Measurements from ENCODE around the gene UGT1A4. TPM values are rescaled to one million over a fixed set of nuclear protein-coding genes. Genes with fewer than 3 reads are reported as not detected.

The UGT1A4 gene
- total RNA-seq, 5 donors from 2014 or later (not counting 1 experiment from before 2014, with no cell fraction given): not detected

DNA sequence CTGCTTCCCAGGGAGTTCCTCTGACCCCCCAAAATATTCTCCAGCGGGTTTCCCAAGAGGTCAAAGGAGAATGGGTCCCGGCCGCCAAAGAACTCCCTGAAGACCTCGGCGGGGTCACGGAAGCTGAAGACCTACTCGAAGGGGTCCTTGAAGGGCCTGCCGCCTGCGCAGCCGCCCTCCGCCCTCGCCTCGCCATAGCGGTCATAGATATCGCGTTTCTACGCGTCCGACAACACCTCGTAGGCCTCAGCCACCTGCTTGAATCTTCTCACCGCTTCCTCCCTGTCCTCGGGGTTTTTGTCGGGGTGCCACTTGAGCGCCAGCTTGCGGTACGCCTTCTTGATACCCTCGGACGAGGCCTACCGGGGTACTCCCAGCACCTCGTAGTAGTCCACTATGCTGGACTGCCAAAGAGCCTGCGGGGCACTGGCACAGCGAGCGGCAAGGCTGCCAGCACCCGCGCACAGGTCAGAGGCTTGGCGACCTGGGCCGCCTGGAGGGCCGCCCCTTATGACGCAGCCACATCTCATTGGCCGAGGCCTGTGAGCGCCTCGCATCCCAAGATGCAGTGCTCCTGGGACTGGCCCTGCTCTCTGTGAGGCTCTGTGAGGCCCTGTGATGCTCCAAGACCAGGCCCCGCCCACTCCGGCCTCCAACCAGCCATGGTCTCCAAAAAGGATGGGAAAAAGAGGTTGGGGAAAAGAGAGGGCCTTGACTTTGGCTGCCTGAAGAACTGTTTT is 36.5 kb downstream of the UGT1A4 start:
- Histone ChIP-seq H3K27ac (ENCODE audit: low read length) (no peak overlapping the region), H3K4me1 (ENCODE audit: control insufficient read depth in 1 of 2, extremely low read depth in 1 of 2, insufficient read depth in 2 of 2, low read length in 2 of 2) (no peaks in the 10 kb centered on the region), H3K27me3 (replicated peaks in 1 of 2; ENCODE audit: control insufficient read depth in 2 of 2, extremely low read depth in 1 of 2, insufficient read depth in 2 of 2, low read length in 1 of 2) (peaks cover 0 to 6% of the 10 kb centered on the region in 2 experiments), H3K4me3 (ENCODE audit: control insufficient read depth in 1 of 2, extremely low read depth in 1 of 2, low read length in 1 of 2) (no peak overlapping the region), H3K9me3 (no peaks in the 10 kb centered on the region), H3K36me3 (ENCODE audit: control insufficient read depth in 2 of 2, extremely low read depth in 1 of 2, insufficient read depth in 1 of 2, low read length in 1 of 2) (no peaks in the 10 kb centered on the region)
- H3K9me3 Mint-ChIP-seq: peaks cover 2 to 15% (median 6%) of the 10 kb centered on the region in 3 donors
- 91% methylated on average over 35 of the region's 44 CpGs for WGBS (ENCODE audit: insufficient coverage)
- H3K4me1 Mint-ChIP-seq: no peaks in the 10 kb centered on the region
- H3K4me3 Mint-ChIP-seq: no peak overlapping the region
- DNase-seq (no peak), ATAC-seq (replicated peaks in 1 of 4) (no peak)
- peaks cover 7 to 14% of the 10 kb centered on the region in 2 donors for H3K27me3 Mint-ChIP-seq
- CTCF ChIA-PET: no interaction called here
- POLR2A ChIA-PET: no interaction called here
- no peaks in the 10 kb centered on the region for H3K36me3 Mint-ChIP-seq
- no peak overlapping the region for H3K27ac Mint-ChIP-seq

DNA sequence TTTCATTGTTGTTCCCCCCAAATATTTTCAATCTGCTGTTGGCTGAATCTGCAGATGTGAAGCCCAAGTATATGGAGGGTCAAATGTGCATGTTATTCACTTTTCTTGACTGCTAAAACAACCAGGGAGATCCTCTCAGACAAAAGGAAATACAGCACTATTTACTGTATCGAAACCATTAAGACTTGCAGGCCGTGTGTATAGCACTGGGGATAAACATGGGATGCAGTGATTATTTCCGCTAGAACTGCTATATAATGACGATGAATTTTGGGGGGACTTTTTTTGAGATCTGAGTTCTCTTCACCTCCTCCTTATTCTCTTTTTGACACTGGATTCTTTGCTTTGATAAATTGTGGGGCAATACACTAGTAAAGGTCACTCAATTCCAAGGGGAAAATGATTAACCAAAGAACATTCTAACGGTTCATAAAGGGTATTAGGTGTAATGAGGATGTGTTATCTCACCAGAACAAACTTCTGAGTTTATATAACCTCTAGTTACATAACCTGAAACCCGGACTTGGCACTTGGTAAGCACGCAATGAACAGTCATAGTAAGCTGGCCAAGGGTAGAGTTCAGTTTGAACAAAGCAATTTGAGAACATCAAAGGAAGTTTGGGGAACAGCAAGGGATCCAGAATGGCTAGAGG is 38.0 kb downstream of the UGT1A4 start:
- ChIA-PET POLR2A (no interaction called here), CTCF (no interaction called here)
- no peak for ATAC-seq (replicated peaks in 1 of 4)
- Mint-ChIP-seq H3K27ac (no peak overlapping the region), H3K36me3 (no peaks in the 10 kb centered on the region), H3K4me3 (no peak overlapping the region), H3K4me1 (no peaks in the 10 kb centered on the region), H3K27me3 (peaks cover 0 to 14% of the 10 kb centered on the region in 2 donors), H3K9me3 (peaks cover 0 to 4% (median 3%) of the 10 kb centered on the region in 3 donors)
- peaks cover 0 to 2% of the 10 kb centered on the region in 2 experiments for H3K27me3 ChIP-seq (replicated peaks in 1 of 2; ENCODE audit: control insufficient read depth in 2 of 2, extremely low read depth in 1 of 2, insufficient read depth in 2 of 2, low read length in 1 of 2)
- no peaks in the 10 kb centered on the region for H3K36me3 ChIP-seq (ENCODE audit: control insufficient read depth in 2 of 2, extremely low read depth in 1 of 2, insufficient read depth in 1 of 2, low read length in 1 of 2)
- no peak overlapping the region for H3K27ac ChIP-seq (ENCODE audit: low read length)
- H3K4me3 ChIP-seq (ENCODE audit: control insufficient read depth in 1 of 2, extremely low read depth in 1 of 2, low read length in 1 of 2): no peak overlapping the region
- DNase-seq: no peak
- H3K4me1 ChIP-seq (ENCODE audit: control insufficient read depth in 1 of 2, extremely low read depth in 1 of 2, insufficient read depth in 2 of 2, low read length in 2 of 2): no peaks in the 10 kb centered on the region
- H3K9me3 ChIP-seq: no peaks in the 10 kb centered on the region
- 83% methylated on average over 1 of the region's 7 CpGs for WGBS (ENCODE audit: insufficient coverage)

DNA sequence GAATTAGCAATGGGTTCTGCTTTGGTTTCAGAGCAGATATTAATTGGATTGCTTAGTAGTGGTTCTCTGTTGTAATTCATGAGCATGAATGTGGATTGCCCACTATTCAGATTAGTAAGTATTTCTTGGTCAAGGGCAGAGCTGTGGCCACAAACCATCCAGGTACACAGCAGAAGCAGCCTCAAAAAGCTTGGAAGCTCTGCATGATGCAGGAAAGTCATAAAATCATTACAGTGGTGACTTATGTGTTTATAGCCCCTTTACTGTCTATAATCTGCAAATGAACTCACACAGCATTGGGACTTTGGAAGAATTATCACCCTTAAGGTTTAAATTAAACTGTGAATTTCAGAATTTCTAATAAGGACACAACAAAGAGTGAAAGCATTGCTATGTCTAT is 39.6 kb downstream of the UGT1A4 start:
- Mint-ChIP-seq H3K4me1 (no peaks in the 10 kb centered on the region), H3K36me3 (no peaks in the 10 kb centered on the region), H3K9me3 (no peaks in the 10 kb centered on the region), H3K27ac (no peak overlapping the region), H3K4me3 (no peak overlapping the region), H3K27me3 (peaks cover 0 to 8% of the 10 kb centered on the region in 2 donors)
- ATAC-seq (replicated peaks in 1 of 4) (no peak), DNase-seq (no peak)
- Histone ChIP-seq H3K4me1 (ENCODE audit: control insufficient read depth in 1 of 2, extremely low read depth in 1 of 2, insufficient read depth in 2 of 2, low read length in 2 of 2) (no peaks in the 10 kb centered on the region), H3K4me3 (ENCODE audit: control insufficient read depth in 1 of 2, extremely low read depth in 1 of 2, low read length in 1 of 2) (no peak overlapping the region), H3K36me3 (ENCODE audit: control insufficient read depth in 2 of 2, extremely low read depth in 1 of 2, insufficient read depth in 1 of 2, low read length in 1 of 2) (no peaks in the 10 kb centered on the region), H3K9me3 (no peaks in the 10 kb centered on the region), H3K27ac (ENCODE audit: low read length) (no peak overlapping the region), H3K27me3 (replicated peaks in 1 of 2; ENCODE audit: control insufficient read depth in 2 of 2, extremely low read depth in 1 of 2, insufficient read depth in 2 of 2, low read length in 1 of 2) (peaks cover 0 to 2% of the 10 kb centered on the region in 2 experiments)
- POLR2A ChIA-PET: no interaction called here
- CTCF ChIA-PET: no interaction called here

- CTCF ChIA-PET: no interaction called here
- H3K4me3 ChIP-seq (ENCODE audit: control insufficient read depth in 1 of 2, extremely low read depth in 1 of 2, low read length in 1 of 2): no peak overlapping the region
- no peaks in the 10 kb centered on the region for H3K4me1 Mint-ChIP-seq
- POLR2A ChIA-PET: no interaction called here
- DNase-seq (no peak), ATAC-seq (replicated peaks in 1 of 4) (no peak)
- H3K27me3 Mint-ChIP-seq: peaks cover 5 to 14% of the 10 kb centered on the region in 2 donors
- no peak overlapping the region for H3K27ac Mint-ChIP-seq
- peaks cover 0 to 2% of the 10 kb centered on the region in 2 experiments for H3K27me3 ChIP-seq (replicated peaks in 1 of 2; ENCODE audit: control insufficient read depth in 2 of 2, extremely low read depth in 1 of 2, insufficient read depth in 2 of 2, low read length in 1 of 2)
- no peaks in the 10 kb centered on the region for H3K36me3 ChIP-seq (ENCODE audit: control insufficient read depth in 2 of 2, extremely low read depth in 1 of 2, insufficient read depth in 1 of 2, low read length in 1 of 2)
- H3K27ac ChIP-seq (ENCODE audit: low read length): no peak overlapping the region
- H3K36me3 Mint-ChIP-seq: no peaks in the 10 kb centered on the region
- H3K9me3 Mint-ChIP-seq: no peaks in the 10 kb centered on the region
- no peaks in the 10 kb centered on the region for H3K9me3 ChIP-seq
- no CpG with 5 or more reads among the region's 2 CpGs for WGBS (ENCODE audit: insufficient coverage)
- no peaks in the 10 kb centered on the region for H3K4me1 ChIP-seq (ENCODE audit: control insufficient read depth in 1 of 2, extremely low read depth in 1 of 2, insufficient read depth in 2 of 2, low read length in 2 of 2)
- no peak overlapping the region for H3K4me3 Mint-ChIP-seq
These were observed 40.3 kb downstream of the UGT1A4 start for GRCh38 chr2:233758849-233759248.

- no peaks in the 10 kb centered on the region for H3K9me3 ChIP-seq
- no peaks in the 10 kb centered on the region for H3K4me1 ChIP-seq (ENCODE audit: control insufficient read depth in 1 of 2, extremely low read depth in 1 of 2, insufficient read depth in 2 of 2, low read length in 2 of 2)
- ATAC-seq (replicated peaks in 1 of 4): no peak
- H3K4me3 Mint-ChIP-seq: no peak within 1 kb of the TSS
- 90% methylated on average over 6 of the region's 6 CpGs for WGBS (ENCODE audit: insufficient coverage)
- H3K4me1 Mint-ChIP-seq: no peaks in the 10 kb centered on the region
- H3K4me3 ChIP-seq (ENCODE audit: control insufficient read depth in 1 of 2, extremely low read depth in 1 of 2, low read length in 1 of 2): no peak within 1 kb of the TSS
- H3K27me3 Mint-ChIP-seq: peaks cover 12 to 16% of the 10 kb centered on the region in 2 donors
- peaks cover 0 to 4% of the 10 kb centered on the region in 2 experiments for H3K27me3 ChIP-seq (replicated peaks in 1 of 2; ENCODE audit: control insufficient read depth in 2 of 2, extremely low read depth in 1 of 2, insufficient read depth in 2 of 2, low read length in 1 of 2)
- H3K9me3 Mint-ChIP-seq: no peaks in the 10 kb centered on the region
- no peak for DNase-seq
- H3K27ac Mint-ChIP-seq: no peak within 1 kb of the TSS
- no peaks in the 10 kb centered on the region for H3K36me3 Mint-ChIP-seq
- H3K36me3 ChIP-seq (ENCODE audit: control insufficient read depth in 2 of 2, extremely low read depth in 1 of 2, insufficient read depth in 1 of 2, low read length in 1 of 2): no peaks in the 10 kb centered on the region
- ChIA-PET CTCF (no interaction called here), POLR2A (no interaction called here)
- H3K27ac ChIP-seq (ENCODE audit: low read length): no peak within 1 kb of the TSS
These were observed 41.5 kb downstream of the UGT1A4 start, which contains the start of gene UGT1A1 for GRCh38 chr2:233760043-233760442. TSS of gene UGT1A1 (plus strand) at chr2:233760270. CDS start at chr2:233760288, 18 bp downstream.

DNA sequence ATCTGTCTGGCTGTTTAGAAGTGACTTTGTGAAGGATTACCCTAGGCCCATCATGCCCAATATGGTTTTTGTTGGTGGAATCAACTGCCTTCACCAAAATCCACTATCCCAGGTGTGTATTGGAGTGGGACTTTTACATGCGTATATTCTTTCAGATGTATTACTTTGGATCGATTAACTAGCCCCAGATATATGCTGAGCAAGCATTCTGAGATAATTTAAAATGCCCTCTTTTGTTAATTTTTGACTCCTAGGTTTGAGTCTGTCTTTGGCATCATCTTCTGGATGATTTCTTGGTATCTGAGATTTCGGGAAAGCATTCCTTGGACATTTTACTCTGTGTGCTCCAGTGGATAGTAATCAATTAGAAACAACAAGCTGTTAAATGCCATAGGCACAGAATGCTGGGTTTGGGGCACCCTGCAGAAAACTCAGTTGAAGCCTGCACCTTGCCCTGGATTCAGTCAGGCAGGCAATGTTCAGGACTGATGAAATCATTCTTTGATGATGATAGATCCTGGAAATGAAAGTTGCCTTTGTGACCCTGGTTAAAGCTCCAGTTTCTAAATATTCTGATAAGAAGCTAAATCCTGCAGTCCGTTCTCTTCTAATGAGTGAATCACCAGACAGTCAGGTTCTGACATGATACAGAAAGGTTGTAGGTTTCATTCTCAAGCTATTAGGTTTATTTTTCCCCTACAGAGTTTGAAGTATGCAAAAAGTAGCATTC is 42.7 kb downstream of the UGT1A4 start:
- H3K36me3 Mint-ChIP-seq: no peaks in the 10 kb centered on the region
- Histone ChIP-seq H3K27me3 (replicated peaks in 1 of 2; ENCODE audit: control insufficient read depth in 2 of 2, extremely low read depth in 1 of 2, insufficient read depth in 2 of 2, low read length in 1 of 2) (peaks cover 0 to 10% of the 10 kb centered on the region in 2 experiments), H3K4me3 (ENCODE audit: control insufficient read depth in 1 of 2, extremely low read depth in 1 of 2, low read length in 1 of 2) (no peak overlapping the region), H3K36me3 (ENCODE audit: control insufficient read depth in 2 of 2, extremely low read depth in 1 of 2, insufficient read depth in 1 of 2, low read length in 1 of 2) (no peaks in the 10 kb centered on the region), H3K9me3 (no peaks in the 10 kb centered on the region), H3K4me1 (ENCODE audit: control insufficient read depth in 1 of 2, extremely low read depth in 1 of 2, insufficient read depth in 2 of 2, low read length in 2 of 2) (no peaks in the 10 kb centered on the region), H3K27ac (ENCODE audit: low read length) (no peak overlapping the region)
- WGBS (ENCODE audit: insufficient coverage): 50% methylated on average over 1 of the region's 4 CpGs
- H3K27me3 Mint-ChIP-seq: peaks cover 19 to 22% of the 10 kb centered on the region in 2 donors
- H3K9me3 Mint-ChIP-seq: no peaks in the 10 kb centered on the region
- H3K27ac Mint-ChIP-seq: no peak overlapping the region
- POLR2A ChIA-PET: no interaction called here
- no peak overlapping the region for H3K4me3 Mint-ChIP-seq
- ATAC-seq (replicated peaks in 1 of 4): no peak
- no peak for DNase-seq
- CTCF ChIA-PET: no interaction called here
- H3K4me1 Mint-ChIP-seq: no peaks in the 10 kb centered on the region
